Right lobe of liver (tissue), 6 donors: Measurements from ENCODE around the gene RBKS. TPM values are rescaled to one million over a fixed set of nuclear protein-coding genes. Genes with fewer than 3 reads are reported as not detected.
A peak's percentile ranks its signal among the peaks of the same experiment; 100 is the strongest.

Source experiments
- ATAC-seq, 4 donors: fragments of 200-7000 bp; cut with Tn5 transposase; one replicate each; pipeline ENCODE4 v1.9.1; 2020; ENCODE audit warnings: mild to moderate bottlenecking in 4 of 4, moderate library complexity in 4 of 4
- DNase-seq, 3 donors: peaks; one replicate each; pipeline ENCODE4 v3.0.0-alpha.2; 2020
- H3K27ac ChIP-seq, 3 donors: fragments of 200-600 bp; one replicate each; pipeline ENCODE4 v1.8.0; 2022
- H3K27me3 ChIP-seq, 2 donors: fragments of 200-600 bp; one replicate each; pipeline ENCODE4 v1.8.0; 2022
- H3K36me3 ChIP-seq, 4 donors: fragments of 200-600 bp; sonication (generic) in 1 of 4; one replicate each; pipeline versions ENCODE4 v1.5.1 to v1.8.0; 2017 to 2022; ENCODE audit warnings: control low read depth in 1 of 4
- H3K4me1 ChIP-seq, 4 donors: fragments of 200-600 bp; sonication (generic) in 1 of 4; one replicate each; pipeline versions ENCODE4 v1.5.1 to v1.8.0; 2017 to 2022; ENCODE audit warnings: control low read depth in 1 of 4
- H3K4me3 ChIP-seq, 3 donors: fragments of 200-600 bp; one replicate each; pipeline ENCODE4 v1.8.0; 2022
- H3K9me3 ChIP-seq, 4 donors: fragments of 200-600 bp; sonication (generic) in 1 of 4; one replicate each; pipeline versions ENCODE4 v1.5.1 to v1.8.0; 2017 to 2022; ENCODE audit warnings: control low read depth in 1 of 4
- CTCF ChIP-seq, 4 donors: fragments of 200-600 bp in 3 of 4; fragments of 450-650 bp in 1 of 4; IDR thresholded peaks; one replicate each; pipeline versions ENCODE4 v1.5.1 to v1.8.0; 2016 to 2022; ENCODE audit warnings: antibody characterized with exemption in 4 of 4, mild to moderate bottlenecking in 2 of 4
- POLR2A ChIP-seq: fragments of 450-650 bp; IDR thresholded peaks from one replicate; pipeline ENCODE4 v1.6.1; 2017; ENCODE audit warnings: antibody characterized with exemption, mild to moderate bottlenecking
- WGBS: methylation state at CpG from one replicate; pipeline ENCODE4 v1.1.6; 2018; ENCODE audit warnings: low coverage, low lambda C conversion rate; ENCODE audit not compliant: insufficient coverage; ENCODE audit errors: missing lambda C conversion rate; 5-methylcytosine and 5-hydroxymethylcytosine counted together
- intact Hi-C, 2 donors: fragments of 100-400 bp; cut with DNase I; formaldehyde crosslinking; loops; one replicate each; pipeline versions ENCODE4 v1.11.2 to v1.14.1; 2022
- total RNA-seq, 6 experiments: library from RNA; depleted of rRNA in 2 of 6; stranded (reverse); fragments of >200 nt in 2 of 6; fragmentation: NEBNext Ultra II Directional in 3 of 6; extraction: Animal tissue kit (Norgen Biotek cat#: 25700) in 3 of 6; gene quantifications; one replicate each; pipeline versions ENCODE4 v1.1.0 to v1.2.4, GENCODE V29; 2016 to 2023
- donor health status: DM: no; HTN: yes; CAD: no.
- donor health status: DM: no; HTN: no; CAD: no.
- donor health status: DM: no; HTN: no; CAD: no.
- donor health status: DM: no; HTN: yes; CAD: no.
- donor health status: DM: no; HTN: yes; CAD: no.

RBKS gene
- total RNA-seq, 6 experiments from 2014 or later: 13.5 to 18.6 (median 16.0) TPM

DNA sequence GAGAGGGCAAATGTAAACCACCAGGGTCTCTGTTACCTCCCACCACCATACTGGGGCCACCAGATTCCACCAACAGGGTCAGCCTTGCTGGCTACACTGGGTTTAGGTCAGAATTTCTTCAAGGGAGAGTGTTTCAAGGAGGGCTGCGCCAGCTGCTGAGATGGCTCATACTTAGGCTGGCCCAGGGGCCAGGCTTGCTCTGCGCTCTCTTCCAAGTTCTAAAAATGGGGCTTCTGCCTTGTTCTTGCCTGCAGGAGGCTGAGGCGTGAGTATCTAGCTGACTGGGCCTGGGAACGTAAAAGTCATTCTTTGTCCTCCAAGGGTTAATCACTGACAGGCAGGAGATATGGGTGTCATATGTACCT lies 90.6 kb downstream of the RBKS start:
- Histone ChIP-seq H3K27me3 (no peaks in the 10 kb centered on the region), H3K36me3 (no peaks in the 10 kb centered on the region), H3K27ac (no peak overlapping the region), H3K9me3 (no peaks in the 10 kb centered on the region), H3K4me3 (no peak overlapping the region), H3K4me1 (no peaks in the 10 kb centered on the region)
- no peak for TF ChIP-seq CTCF (IDR thresholded peaks at IDR 0.05)
- TF ChIP-seq POLR2A: no peak
- 100% methylated on average over 1 of the region's 4 CpGs for WGBS
- no peak for DNase-seq
- intact Hi-C loops: no loop called here
- ATAC-seq: no peak

GRCh38 chr2:27798948-27799645 lies 91.1 kb downstream of the RBKS start:
- intact Hi-C loops: no loop called here
- peak in 1 of 4 donors; percentile 16 for ATAC-seq
- no peak for TF ChIP-seq POLR2A
- TF ChIP-seq CTCF (IDR thresholded peaks at IDR 0.05): no peak
- H3K4me1 ChIP-seq: no peaks in the 10 kb centered on the region
- DNase-seq: no peak
- no peaks in the 10 kb centered on the region for H3K9me3 ChIP-seq
- H3K4me3 ChIP-seq: no peak overlapping the region
- no peaks in the 10 kb centered on the region for H3K27me3 ChIP-seq
- WGBS: 56% methylated on average over 6 of the region's 11 CpGs
- H3K27ac ChIP-seq: no peak overlapping the region
- H3K36me3 ChIP-seq: no peaks in the 10 kb centered on the region

- ATAC-seq: no peak
- TF ChIP-seq POLR2A: no peak
- TF ChIP-seq CTCF (IDR thresholded peaks at IDR 0.05): no peak
These were observed 91.7 kb downstream of the RBKS start for GRCh38 chr2:27798486-27798885.

DNA sequence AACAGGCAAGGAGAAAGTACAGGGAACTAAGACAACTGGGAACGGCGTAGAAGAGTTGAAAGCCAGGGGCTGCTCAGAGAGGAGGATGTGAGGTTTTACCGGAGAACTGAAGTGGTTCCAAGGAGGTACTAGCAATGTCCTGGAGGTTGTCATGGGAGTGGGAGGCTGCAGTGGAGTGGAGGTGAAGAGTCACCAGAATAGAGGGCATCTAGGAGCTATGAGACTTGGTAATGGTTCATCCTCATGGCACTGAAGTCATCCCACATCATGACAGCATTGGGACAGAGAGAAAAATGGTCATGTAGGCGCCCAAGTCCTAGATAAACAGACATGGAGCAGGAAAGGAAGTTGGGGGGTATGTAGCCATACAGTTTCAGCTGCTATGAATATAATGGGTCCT lies 92.3 kb downstream of the RBKS start:
- Histone ChIP-seq H3K36me3 (no peaks in the 10 kb centered on the region), H3K27ac (no peak overlapping the region), H3K9me3 (no peaks in the 10 kb centered on the region), H3K27me3 (no peaks in the 10 kb centered on the region), H3K4me3 (no peak overlapping the region), H3K4me1 (no peaks in the 10 kb centered on the region)
- intact Hi-C loops: no loop called here
- WGBS: 87% methylated on average over 3 of the region's 4 CpGs
- no peak for TF ChIP-seq CTCF (IDR thresholded peaks at IDR 0.05)
- TF ChIP-seq POLR2A: no peak
- ATAC-seq: no peak
- no peak for DNase-seq

More at GRCh38 chr2:27798486-27798885, 91.7 kb downstream of the RBKS start:
- Histone ChIP-seq H3K27ac (no peak overlapping the region), H3K4me3 (no peak overlapping the region), H3K9me3 (no peaks in the 10 kb centered on the region), H3K4me1 (no peaks in the 10 kb centered on the region), H3K27me3 (no peaks in the 10 kb centered on the region), H3K36me3 (no peaks in the 10 kb centered on the region)
- no peak for DNase-seq
- intact Hi-C loops: no loop called here
- WGBS: 88% methylated on average over 7 of the region's 7 CpGs
